HG02884 (cell line): ENCODE results near the gene ZNF280C.

Source experiments
- ATAC-seq: cut with Tn5 transposase; IDR thresholded peaks from one replicate; pipeline ENCODE4 v1.9.1; 2021; ENCODE audit warnings: mild to moderate bottlenecking, moderate library complexity; ENCODE audit not compliant: unreplicated experiment

The ZNF280C gene

DNA sequence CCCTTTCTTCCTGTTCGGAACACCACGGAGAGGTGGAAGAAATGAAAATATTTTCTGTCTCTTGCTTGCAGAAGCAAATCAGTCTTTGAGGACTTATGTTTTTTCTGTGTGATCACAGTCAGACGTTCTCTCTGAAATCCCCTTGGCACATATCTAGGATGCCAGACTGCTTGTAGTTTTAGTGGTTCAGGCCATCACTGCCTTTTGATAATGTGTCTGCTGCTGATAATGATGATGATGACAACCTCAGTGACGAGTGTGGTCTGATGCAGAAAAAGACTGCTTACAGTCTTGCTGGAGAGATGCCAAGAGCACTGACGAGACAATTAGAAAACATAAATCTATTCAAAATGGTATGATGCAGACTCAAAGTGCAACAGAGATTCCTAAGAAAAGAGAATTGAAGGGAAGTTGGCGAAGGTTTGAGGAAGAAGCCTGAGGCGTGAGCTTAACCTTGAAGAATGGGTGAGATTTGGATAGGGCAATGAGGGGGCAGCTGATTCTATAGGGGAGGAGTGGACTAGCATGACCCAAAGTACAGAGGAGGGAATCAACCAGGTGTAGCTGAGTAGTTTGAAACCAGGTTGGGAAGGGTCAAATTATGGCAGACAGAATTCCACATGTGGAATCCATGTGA lies 89.0 kb downstream of the ZNF280C start:
- ATAC-seq: no peak

- ATAC-seq: no peak
Measured at GRCh38 chrX:130179170-130179569, 89.5 kb downstream of the ZNF280C start.

- ATAC-seq: no peak
Measured at GRCh38 chrX:130176942-130177341, 91.8 kb downstream of the ZNF280C start.

GRCh38 chrX:130176354-130176776 lies 92.3 kb downstream of the ZNF280C start:
- peak; percentile 77 for ATAC-seq

DNA sequence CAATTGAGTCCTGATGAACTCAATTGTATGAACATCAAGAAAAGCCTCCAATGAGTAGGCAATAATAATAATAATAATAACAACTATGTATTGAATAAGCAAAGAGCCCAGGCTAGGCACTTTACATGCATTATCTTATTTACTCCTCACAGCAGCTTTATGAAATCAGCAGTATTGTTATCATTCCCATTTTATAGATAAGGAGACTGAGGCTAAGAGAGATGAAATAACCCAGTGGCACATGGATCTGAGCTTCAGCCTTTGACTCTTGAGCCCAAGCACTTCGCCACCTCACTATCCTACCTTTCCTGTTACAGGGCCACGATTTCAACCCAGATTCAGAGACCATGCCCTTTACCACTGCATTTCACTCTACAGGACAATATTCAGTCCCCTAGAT lies 93.8 kb downstream of the ZNF280C start:
- no peak for ATAC-seq

DNA sequence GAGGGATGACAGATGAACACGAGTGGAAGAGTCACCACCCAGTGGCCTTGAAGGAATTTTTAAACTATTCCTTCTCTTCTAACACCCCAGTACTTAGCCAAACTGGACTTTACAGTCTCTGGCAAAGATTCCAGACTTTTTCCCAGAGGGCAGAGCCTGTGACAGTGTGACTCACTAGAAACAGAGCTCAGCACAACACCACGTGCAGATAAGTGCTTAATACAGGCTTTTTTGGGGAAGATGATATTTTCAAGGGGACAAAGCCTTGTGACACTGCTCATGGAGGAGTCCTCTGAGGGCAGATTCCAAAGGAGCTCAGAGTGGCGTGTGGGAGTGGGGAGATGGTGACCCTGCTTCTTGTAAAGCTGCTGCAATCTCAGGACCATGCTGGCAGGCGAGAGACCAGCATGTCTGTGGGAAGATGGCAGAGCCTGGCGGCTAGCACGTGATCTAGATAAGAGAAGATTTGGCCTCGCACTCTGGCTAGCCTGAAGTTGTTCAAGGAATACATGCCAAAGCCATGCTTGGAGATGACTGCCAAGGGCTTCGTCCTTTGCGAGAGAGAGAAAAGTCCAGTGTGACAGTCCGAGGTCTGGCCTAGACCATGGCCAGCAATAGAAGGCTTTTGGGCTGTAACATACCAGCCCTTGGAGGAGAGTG lies 94.5 kb downstream of the ZNF280C start:
- no peak for ATAC-seq

DNA sequence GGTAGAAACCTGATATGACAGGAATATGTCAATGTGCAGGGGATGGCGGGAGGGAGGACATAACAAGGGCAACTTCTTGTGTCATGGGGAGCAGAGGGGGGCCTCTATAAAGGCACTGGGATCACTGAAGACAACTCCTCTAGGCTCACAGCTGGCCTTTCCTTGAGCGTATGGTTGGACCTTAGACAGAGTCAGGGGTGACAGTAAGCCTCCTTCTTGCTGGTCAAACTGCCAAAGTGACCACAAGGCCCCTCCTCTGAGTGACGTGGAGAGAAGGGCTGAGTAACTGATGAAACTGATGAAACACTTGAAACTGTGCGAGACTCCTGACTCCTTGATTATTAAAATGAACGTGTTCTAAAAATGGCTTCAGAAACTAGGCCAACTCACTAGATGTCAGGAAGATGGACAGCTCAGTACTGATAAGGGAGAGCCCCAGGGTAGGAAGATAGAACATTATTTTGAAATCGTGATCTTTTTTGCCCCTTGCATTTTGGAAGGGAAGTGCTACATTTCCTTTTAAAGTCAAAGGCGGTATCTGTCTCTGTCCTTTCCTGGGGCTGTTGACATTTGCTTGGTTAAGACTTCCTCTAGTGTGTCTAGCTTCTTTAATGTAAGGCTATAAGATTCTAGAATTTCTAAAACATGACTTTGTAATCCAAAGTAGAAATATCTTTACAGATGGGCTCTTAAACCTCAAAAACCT lies 95.4 kb downstream of the ZNF280C start:
- peak; percentile 40 for ATAC-seq

- no peak for ATAC-seq
Measured at GRCh38 chrX:130172127-130172845, 96.4 kb downstream of the ZNF280C start.

DNA sequence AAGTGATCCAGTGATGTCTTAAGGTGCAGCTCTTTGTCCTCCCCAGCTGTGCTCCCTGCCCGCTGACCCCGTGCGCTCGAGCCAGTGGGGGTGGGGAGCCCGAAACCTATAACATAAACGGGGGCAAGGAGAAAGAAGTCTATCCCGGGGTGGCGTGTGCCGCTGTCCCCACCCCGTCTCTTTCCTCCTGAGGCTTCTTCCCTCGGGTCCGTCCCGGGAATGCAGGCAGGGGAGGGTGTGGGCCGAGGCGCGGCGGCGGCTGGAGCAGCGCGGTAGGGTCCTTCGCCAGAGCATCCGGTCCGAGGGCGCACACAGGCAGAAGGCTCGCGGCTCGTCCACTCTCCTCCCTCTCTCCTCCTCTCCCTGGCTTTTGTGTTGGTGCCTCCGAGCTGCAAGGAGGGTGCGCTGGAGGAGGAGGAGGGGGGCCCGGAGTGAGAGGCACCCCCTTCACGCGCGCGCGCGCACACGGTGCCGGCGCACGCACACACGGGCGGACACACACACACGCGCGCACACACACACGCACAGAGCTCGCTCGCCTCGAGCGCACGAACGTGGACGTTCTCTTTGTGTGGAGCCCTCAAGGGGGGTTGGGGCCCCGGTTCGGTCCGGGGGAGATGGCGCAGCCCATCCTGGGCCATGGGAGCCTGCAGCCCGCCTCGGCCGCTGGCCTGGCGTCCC lies 97.1 kb downstream of the ZNF280C start, which contains the start of gene RAB33A:
TSS of gene RAB33A (plus strand) at position 517 of the 681 bp plus-strand sequence. CDS start at position 618, 101 bp downstream.
- peak; percentile 3 for ATAC-seq

DNA sequence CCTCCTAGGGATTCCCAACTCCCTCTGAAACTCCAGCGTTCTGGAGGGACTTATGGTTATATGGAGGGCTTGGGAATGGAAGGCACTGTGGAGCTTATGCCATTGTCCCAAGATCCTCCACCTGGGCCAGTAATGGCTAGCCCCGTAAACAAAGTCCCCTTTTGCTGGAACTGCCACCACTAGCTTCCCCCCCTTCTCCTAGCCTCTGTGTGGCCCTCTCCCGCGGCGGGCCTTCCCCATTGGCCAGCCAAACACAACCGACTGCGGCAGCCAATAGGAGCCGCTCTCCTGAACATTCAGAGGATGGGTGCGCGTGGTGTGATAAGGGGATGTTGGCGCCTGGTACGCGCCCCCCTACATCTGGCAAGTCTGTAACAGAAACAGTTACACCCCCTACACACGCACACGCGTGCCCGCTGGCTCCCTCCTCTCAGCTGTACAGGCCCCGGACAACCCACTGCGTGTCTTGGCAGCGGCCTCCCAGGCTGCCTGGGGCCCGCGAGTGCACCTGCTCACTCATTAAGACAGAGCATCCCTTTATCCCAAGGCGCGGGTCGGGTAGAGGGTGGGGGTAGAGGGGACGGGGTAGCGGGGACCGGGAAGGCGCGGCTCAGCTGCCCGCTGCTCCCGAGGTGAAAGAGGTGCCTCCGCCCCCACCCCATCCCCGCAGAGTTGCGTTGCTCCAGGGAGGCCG lies 97.8 kb downstream of the ZNF280C start:
- peak; percentile 83 for ATAC-seq

- ATAC-seq: no peak
Measured at GRCh38 chrX:130167040-130167439, 101.7 kb downstream of the ZNF280C start.

GRCh38 chrX:130166503-130166777 lies 102.3 kb downstream of the ZNF280C start:
- ATAC-seq: no peak

- ATAC-seq: peak; percentile 82
Measured at GRCh38 chrX:130165703-130166502, 102.8 kb downstream of the ZNF280C start, which contains the start of gene AIFM1. AIFM1 (minus strand) TSS chrX:130165841; CDS start chrX:130165656, 185 bp downstream.

DNA sequence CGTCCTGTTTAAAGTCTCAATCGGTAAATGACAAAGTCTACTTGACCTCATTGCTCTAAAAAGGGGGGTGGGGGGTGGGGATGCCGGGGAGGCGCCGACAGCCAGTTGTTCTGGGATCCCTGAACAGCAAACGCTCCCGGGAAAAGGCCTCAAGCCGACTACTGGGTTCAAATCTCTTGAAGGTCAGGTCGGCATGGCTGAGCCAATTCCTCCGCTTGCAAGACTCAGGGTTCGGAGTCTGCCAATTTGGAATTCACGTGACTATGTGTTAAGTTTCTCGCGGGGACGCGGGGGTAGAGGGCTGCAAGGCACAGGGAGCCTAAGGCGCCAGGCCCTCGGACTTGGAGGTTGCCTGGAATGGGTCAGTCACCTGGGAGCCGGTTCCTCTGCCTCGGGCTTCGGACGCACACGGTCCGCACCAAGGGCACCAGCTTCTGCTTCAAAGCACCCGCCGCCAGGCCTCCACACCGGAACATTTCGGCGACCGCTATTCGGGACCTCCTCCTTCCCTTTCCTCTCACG lies 103.5 kb downstream of the ZNF280C start:
- ATAC-seq: no peak

- ATAC-seq: no peak
Measured at GRCh38 chrX:130163398-130163797, 105.3 kb downstream of the ZNF280C start.

DNA sequence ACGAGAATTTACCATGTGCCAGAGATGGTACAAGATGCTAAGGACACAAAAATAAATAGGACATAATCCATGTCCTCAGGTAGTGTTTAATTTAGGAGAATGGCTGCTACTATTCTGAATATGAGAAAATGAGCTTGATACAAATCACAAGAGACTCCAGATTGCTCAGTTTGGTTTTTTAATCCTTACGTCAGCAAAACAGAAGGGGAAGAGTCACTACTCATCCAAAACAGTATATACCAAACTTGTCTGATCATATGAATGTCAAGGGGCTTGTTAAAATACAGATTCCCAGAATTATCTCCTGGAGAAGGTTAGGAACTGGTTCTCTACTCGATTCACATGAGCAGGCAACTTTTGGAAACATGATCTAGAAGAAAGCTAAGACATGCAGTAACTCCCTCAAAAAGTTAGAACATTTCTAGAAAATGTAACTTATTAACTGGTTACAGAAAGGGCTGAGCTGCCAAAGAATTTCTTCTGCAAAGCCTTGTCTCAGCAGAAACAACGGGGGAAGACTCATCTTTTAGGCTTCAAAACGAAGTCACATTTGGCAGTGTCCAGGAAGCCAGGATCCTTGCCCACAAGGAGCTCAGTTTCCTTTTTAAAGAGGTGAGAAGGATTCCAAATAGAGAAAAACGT lies 106.5 kb downstream of the ZNF280C start:
- no peak for ATAC-seq

DNA sequence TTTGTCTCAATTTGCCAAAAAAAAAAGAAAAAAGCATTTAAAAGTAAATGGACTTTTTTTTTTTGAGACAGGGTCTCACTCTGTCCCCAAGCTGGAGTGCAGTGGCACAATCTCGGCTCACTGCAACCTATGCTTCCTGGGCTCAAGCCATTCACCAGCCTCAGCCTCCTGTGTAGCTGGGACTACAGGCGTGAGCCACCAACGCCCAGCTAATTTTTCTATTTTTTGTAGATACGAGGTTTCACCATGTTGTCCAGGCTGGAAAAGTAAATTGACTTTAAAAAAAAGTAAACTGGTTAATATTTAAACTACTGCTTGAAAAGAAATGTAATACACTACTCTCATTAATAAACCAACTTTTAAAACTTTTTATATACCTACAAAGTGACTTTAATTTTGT lies 108.9 kb downstream of the ZNF280C start:
- ATAC-seq: no peak

DNA sequence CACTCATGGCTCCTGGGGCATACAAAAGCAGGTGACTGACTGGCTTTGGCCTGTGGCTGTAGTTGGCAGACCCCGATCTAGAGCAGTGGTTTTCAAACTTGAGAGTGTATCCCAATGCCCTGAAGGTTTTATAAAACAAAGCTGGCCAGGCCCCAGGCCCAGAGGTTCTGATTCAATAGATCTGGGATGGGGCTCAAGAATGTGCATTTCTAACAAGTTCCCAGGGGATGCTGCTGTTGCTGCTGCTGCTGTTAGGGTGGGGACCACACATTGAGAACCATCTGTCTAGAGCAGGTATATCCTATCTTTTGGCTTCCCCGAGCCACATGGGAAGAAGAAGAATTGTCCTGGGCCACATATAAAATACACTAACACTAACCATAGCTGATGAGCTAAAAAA lies 110.4 kb downstream of the ZNF280C start:
- ATAC-seq: no peak

GRCh38 chrX:130155564-130155963 lies 113.1 kb downstream of the ZNF280C start:
- ATAC-seq: no peak
